Effector CD8-positive, alpha-beta T cell (primary cell): Measurements from ENCODE around the gene TMCO4.

Experiments
- DNase-seq: peaks from one replicate; lab custom pipeline; 2025; lab: John Stamatoyannopoulos, UW

Gene TMCO4

DNA sequence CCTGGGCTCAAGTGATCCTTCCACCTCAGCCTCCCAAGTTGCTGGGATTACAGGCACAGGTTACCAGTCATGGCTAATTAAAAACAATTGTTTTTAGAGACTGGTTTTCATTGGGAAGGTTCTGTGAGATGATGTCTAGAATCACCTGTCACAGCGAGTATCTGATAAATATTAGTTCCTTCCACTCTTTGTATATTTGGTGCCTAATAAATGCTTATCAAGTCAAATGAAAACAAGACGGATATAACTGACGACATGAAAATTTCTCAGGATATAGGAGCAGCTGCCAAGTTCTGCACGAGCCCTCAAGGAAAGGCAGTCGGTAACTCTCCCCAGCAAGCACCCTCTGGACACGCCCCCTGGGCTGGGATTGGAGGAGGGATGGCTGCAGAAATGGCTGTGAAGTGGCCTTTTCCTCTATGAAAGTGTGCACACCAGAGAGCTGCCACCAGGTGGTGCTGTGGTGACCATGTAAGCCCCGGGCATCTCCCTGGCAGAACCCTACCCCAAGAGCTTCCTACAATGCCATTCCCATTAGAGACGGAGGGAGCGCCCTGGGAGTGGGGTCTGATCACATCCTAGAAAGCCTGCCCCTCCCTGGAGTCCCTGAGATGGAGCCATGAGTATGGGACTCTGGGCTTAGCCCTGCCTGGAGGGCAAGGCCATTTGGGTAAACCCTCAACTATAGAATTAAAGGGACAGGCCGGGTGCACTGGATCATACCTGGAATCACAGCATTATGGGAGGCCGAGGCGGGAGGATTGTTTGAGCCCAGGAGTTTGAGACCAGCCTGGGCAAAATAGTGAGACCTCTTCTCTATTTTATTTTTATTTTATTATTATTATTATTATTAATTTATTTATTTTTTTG lies 84.1 kb downstream of the TMCO4 start:
- DNase-seq = peak; percentile 60

DNA sequence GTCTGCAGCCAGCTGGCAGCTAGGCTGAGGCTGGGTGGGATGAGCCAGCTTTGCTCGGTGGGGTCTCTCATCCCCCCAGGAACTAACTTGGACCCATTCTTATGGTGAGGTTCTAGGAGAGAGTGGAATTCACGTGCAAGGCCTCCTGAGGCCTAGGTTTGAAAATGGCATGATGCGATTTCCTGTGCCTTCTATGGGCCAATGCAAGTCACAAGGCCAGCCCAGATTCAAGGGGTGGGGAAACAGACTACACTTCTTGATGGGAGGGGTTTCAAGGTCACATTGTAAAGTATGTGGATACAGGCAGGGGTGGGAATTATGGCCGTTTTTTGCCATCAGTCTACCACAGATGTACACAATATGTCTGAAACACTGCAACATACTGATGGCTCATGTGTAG lies 86.8 kb downstream of the TMCO4 start:
- DNase-seq = no peak

DNA sequence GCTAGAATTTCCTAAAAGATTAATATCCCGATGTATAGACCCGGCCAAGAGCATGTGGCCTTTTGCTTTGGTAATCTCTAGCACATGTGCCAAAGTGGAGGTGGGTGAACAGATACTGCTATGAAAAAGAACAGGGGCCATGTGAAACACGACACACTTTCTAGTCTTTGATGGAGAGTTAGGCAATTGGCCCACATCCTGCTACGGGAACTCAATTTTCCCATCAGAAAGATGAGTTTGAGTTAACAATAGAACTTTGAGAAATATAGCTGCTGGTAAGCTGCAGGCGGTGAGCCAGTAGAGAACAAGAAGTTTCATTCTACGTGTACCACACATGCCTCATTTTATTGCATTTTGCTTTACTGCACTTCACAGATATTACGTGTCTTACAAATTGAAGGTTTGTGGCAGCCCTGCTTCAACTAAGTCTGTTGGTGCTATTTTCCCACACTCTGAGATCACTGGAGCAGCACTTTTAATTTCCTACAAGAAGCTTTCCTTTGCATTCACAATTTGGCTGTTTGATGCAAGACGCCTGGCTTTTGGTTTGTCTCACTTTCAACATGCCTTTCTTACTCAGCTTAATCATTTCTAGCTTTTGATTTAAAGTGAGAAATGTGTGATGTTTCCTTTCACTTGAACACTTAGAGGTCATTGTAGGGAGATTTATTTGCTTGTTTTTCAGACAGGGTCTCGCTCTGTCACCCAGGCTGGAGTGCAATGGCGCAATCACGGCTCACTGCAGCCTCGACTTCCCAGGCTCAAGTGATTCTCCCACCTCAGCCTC lies 88.7 kb downstream of the TMCO4 start:
- no peak for DNase-seq

DNA sequence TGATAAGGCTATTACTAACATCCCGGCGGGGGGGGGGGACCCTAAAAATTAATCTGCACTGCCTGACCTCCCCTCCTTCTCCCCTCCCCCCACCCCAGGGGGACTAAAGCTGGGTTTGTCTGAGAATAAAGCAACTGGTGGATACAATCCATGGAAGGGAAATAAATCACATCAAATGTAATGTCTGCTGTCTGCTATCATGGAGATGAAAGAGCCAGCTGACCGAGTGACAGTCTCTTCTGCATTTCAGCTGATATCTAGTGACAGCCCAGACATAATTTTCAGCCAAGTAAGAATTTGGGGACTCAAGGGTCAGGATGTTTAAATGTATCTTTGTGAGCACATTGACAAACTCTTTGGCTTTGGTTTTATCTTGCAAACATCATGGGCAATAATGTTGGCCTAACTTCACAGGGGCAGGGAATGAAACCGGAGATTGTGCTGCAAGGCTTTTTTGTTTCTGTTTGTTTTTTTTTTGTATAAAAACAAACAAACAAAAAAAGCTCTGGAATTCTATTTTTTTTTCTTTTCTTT lies 90.4 kb downstream of the TMCO4 start:
- no peak for DNase-seq

DNA sequence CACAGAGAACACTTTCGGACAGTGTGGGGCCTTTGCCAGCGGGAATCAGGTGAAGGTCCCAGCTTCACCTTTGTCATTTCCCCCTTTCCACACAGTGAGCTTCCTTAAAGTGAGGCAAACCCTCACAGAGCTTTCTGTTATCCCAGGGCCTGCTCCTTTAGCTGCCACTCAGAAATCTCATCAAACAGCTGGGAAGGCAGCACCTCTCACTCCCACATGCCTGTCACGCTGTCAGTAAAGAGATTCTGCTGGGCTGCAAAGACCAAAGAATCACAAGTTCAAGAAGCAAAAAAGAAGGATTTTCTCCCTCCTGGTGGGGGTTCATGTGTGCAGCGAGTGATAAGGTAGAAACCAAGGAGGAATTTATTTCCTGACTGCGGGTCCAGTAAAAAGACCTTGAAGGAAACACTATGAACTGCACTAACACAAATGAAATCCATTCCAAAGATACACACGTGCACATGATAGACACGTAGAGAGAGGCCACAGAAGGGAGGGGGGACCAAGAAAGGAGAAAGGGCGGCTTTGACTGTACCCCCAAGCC lies 91.1 kb downstream of the TMCO4 start:
- no peak for DNase-seq

DNA sequence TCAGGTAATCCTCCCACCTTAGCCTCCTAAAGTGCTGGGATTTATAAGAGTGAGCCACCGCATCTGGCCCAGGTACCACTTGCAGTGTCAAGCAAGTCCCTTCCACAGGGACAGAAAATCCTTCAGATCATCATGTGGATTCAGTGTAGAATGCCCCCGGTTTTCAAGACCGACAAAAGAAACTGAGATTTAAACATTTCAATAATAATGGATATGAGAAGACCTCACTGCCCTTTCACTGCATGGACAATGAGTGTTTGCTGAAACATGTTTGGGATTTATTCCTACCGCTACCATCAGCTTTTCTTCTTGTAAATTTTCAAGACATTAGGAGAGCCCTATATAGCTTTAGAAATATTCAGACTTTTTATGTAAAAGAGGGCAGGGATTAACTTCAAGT lies 93.6 kb downstream of the TMCO4 start:
- DNase-seq = no peak

DNA sequence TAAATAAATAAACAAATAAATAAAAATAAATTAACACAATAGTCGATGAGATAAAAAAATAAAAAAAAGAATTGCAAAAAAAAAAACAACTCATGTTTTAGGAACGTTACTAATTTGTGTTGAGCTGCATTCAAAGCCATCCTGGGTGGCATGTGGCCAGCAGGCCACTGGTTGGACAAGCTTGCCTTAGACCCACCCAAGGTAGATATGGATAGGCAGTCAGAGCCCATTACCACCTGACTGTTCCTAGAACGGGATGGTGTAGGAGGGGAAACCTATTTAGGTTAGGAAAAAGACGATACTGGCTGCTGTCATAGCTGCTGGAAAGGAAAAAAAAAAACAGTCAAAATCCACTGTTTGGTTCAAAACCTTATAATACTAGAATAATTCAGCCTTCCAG lies 94.3 kb downstream of the TMCO4 start:
- DNase-seq = no peak

DNA sequence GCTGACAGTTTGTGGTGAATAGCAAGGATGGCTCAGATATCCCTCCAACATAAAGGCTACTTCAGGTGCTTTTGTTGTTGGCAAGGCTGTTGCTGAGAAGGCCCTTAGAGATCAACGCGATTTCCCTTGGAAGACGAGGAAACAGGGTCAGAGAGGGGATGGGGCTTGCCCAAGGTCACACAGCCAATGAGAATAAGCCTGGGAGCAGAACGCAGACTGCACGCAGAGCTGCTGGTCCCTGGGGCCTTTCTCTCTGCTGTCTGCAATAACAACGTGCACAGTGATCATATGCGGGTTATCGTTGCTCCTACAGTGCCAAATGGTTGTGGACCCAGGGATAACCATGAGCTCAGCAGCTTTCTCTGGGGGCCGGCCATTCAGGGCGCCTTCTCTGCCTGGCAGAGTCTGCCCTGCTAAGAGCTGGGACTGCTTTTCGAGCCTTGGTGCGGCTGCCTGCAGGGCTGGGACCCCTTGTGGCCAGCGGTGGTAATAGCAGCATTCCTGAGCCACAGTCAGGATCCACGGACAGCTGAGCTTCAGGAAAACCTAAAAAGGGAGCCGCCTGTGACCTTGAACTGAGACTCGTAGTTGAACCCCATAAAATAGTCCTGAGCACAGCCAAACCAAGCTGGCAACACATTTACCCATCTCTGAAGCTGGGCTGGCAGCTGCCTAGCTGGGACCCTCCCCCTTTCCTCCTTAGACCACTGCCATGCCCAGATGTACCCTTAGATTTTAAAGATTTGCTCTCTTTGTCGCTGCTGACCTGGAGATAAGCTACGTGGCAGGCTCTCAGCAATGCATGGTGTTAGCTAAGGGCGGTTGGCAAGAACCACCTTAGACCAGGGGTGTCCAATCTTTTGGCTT lies 95.2 kb downstream of the TMCO4 start:
- peak; percentile 21 for DNase-seq

DNA sequence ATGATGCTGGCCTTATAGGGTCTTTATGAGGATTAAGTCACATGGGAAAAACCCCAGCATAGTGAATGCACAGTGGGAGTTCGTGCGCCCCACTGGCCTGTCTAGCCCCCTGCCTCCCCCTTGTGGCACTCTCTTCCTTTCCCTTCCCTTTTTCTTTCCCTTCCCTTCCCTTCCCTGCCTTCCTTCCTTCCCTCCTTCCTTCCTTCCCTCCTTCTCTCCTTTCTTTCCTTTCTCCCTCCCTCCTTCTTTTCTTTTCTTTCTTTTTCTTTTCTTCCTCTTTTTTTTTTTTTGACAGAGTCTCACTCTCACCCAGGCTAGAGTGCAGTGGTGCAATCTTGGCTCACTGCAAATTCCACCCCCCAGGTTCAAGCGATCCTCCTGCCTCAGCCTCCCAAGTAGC lies 96.4 kb downstream of the TMCO4 start:
- DNase-seq = no peak

DNA sequence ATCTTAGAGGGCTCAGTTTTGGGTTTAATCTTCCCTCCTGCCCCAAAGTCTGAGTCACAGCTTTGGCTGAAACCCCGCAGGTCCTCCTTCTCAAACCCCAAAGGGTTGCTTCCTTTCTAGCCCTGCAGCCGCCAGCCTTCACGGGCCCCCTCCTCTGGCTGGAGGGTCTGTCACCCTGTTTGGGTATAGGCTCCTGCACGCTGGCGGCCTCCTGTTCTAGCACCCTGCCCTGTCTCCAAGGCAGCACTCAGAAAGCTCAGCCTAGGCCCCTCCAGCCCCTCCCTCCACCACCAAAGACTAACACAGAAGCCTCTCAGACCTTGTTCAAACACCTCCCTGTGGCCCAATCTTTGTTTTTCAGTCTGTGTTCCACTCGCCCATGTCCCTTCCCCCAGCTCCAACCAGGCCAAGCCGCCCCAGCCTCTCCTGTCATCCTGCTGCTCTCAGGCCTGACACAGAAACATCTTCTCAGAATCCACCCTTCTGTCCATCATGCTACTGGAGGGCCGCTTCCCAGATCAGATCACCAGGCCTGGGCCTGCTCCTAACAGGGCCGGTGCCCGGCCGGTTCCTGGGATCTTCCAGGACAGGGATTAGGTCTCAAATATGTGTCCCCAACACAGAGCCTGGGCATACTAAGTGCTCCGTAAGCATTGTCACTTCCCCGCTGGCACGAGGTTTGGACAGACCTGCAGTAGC lies 99.5 kb downstream of the TMCO4 start:
- no peak for DNase-seq

DNA sequence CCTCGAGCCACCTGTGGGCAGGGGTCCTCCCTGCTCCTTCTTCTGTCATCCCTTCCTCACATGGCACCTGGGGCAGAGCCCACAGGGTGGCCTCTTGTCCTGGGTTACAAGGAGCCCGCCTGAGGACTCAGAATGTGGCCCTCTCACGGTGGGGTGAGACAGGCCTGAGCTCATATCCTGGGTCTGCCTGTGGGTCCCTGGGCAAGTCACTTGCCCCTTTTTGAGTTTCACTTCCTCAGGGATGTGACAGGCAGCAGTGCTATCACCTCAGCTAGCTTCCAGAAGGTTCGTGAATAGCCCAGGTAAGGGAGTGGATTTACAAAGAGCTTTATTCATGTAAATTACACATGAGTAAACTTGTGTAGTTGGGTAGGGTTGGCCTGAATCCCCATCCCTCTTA lies 101.5 kb downstream of the TMCO4 start:
- no peak for DNase-seq

DNA sequence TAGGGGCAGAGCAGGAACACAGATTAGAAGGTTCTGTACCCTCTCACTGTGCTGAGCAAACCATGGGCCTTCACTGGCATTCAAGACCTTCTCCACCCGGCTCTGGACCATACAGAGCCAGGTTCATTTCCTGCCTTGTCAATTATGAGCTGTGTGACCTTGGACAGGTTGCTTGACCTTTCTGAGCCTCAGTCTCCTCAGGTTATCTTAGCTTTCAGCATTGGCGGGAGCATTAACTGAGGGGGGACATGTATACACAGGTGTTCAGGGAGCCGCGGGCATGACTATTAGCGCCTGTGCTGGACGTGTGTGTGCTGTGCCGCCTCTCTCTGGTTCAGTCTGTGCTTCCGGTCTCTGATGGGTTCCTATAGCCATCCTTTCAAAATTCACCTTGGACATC lies 102.9 kb downstream of the TMCO4 start:
- DNase-seq = no peak

DNA sequence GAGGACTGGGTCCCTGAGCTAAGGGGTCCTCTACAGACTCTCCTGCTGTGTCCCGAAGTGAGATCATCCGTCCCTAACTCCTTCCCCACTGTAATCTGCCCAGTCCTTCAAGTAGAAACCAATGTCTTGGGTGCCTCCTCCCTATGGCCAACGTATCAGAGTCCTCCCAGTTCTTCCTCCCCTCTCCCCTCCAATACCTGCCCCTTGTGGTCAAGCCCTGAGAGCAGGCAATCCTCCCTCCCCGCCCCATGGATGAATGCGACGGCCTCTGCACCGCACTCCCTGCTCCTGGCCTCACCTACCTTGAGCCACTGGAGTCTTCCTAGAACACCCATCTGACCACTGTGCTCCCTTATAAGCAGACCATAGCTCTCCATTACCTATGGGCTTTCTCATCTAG lies 103.9 kb downstream of the TMCO4 start:
- DNase-seq = no peak

DNA sequence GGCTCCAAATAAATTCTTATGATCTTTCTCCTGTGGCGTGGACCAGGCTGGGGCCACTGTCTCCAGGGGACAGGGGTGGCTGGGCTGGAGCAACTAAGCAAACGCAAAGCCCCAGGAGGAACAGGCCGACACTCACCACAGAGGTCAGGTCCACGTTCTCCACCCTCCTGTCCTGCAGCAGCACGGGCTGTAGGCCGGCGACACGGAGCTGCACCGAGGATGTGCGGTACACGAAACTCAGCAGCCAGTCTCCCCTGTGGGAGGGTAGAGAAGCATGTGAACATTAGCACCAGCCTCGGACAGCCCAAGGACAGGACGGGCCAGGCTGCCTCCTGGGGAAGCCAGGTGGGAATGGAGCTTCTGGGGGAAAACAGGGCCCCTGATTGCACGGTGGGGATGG lies 105.4 kb downstream of the TMCO4 start:
- no peak for DNase-seq

DNA sequence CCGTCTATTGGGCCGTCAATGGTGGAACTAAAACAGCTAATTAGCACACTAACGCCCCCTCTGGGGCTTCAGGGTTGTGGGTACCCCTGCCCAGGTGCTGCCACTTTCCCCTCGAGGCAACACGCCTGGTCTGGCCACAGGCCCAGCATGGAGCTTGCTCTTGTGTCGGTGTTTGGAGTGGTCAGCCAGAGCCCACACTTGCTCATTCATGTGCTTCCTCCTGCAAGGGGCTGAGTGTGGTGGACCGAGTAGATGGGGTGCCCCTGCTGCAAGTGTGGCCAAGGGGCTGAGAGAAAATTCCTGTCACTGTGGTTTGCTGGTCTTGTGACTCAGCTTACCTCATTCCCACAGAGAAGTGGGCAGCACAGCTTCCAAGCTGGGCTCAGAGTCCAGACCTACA lies 109.4 kb downstream of the TMCO4 start:
- DNase-seq = no peak

DNA sequence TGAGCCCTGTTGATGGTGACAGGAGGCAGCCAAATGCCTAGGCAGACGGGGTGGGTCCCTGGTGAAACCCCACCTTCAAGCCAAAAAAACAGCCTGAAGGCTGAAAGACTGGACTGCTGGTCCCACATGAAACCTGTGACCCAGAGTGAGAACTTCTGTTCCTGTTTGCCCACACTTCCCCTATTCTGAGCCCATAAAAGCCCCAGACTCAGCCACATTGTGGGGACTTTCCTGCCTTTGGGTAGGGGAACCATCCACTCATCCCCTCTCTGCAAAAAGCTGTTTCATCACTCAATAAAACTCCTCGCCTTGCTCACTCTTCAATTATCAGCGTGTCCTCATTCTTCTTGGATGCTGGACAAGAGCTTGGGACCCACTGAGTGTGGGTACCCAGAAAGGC lies 109.9 kb downstream of the TMCO4 start:
- no peak for DNase-seq

DNA sequence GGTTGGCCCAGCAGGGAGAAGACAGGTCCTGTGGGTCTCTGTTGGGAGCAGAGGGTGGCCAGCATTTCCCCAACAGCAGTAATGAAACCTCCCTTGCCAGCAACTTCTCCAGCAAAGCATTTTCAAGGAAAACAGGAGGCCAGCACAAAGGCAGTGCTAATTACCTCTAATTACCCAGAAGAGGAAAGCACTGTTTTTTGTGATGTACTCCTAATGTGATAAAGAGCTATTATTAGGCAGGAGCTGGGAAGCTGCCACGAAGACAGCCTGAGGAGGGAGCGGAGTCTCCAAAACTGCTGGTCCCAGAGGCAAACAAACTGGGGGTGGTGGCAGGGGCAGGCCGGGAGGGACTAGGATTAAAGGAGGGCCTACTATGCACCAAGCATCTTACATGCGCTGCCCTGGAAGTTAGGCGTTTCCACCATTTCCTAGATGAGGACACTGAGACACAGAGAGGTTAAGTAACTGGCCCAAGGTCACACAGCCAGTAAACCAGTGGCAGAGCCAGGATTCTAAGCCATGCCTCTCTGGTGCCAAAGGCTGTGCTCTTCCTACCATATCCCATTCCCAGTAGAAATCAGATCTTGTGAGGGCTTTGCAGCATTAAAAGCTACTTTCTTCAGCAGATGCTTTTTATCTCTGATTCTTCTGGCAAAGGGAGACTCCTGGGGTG lies 110.5 kb downstream of the TMCO4 start:
- no peak for DNase-seq

DNA sequence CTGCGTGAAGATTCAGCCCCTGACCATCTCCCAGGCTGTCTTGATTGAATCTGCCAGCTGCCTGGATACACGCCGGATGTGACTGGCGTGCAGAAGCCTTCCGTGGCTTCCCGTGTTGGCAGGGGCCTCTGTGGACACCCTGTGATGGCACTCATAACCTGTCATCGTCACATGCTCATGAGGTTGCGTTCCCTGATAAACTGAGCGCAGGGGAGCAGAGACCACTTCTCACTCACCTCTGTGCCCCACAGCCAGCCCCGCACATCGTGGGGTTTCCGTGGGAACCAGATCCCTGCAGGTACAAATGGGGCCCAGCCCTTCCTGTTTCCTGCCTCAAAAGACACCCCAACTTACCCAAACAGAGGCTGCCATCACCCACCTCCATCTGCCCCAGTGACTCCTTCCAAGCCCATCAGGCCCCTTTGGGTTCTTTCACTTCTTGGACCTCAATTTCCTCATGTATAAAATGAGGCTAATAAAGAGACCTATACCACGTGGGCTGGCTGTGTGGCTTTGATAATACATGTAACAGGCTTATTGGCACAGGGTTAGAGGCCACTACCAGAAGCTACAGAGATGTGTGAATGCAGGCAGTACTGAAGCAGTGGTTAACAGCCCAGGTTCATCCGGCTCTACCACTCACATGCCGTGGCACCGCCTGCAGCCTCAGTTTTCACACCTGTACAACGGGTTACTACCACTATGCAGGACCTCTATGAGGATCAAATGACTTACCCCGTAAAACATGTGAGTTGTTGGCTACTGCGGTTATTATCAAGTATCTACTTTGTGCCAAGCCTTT lies 111.5 kb downstream of the TMCO4 start:
- no peak for DNase-seq

DNA sequence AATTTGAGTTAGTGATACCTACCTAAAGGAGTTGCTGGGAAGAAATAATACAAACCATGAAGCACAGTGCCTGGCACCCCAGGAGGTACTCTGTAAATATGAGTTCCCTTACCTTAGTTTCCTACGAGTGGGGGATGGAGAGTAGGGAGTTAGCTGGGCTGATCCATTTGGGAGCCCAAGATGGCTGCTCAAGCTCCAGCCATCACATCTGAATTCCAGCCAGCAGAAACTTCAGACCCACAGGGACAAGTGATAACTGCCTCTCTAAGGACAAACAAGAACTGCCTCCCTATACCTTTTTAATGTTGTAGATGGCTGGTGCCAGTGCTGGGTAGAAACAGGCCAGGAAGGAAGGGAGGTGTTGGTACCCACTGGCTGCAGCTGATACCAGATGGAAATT lies 112.3 kb downstream of the TMCO4 start:
- no peak for DNase-seq

DNA sequence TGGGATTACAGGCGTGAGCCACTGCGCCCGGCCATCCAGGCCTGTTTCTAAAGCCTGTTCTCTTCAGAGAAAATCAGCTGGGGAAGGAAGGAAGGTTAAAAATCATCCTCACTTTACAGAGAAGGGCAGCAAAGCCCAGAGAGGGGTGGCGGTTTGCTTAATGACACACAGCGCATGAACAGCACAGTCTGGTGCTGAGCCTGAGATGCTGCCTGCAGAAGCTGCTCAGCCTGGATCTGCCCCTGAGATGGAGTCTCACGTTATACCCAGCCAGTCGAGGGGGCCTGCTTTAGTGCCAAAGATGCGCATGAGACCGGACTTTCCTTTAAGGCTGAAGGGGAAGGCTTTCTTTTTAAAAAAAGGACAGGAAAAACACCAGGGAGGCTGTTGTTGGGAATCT lies 113.7 kb downstream of the TMCO4 start:
- no peak for DNase-seq
